HG03097 (cell line): Measurements from ENCODE around the gene ADAMTS1.

Source experiments
- ATAC-seq: cut with Tn5 transposase; IDR thresholded peaks from one replicate; pipeline ENCODE4 v1.9.1; 2021; ENCODE audit not compliant: unreplicated experiment, low FRiP score

The ADAMTS1 gene

GRCh38 chr21:26794597-26795411 is 50.4 kb downstream of the ADAMTS1 start:
- ATAC-seq = no peak

DNA sequence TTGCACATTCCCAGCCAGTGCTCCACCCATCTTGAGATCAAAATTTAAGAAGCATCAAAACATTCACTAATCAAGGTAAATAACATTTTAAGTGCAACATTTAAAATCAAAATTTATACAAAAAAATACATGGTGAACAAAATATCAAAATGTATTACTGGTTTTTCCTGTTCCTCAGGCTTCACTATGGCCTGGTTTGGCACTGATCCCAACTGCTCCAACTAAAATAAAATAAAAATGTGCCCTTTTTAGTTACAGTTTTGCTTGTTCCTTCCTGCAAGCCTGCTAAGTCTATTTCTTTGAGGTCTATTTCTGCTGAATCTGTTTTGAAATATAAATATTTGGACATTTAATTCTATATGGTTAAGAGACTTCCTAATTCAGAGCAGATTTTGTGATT is 54.9 kb downstream of the ADAMTS1 start:
- ATAC-seq = no peak

DNA sequence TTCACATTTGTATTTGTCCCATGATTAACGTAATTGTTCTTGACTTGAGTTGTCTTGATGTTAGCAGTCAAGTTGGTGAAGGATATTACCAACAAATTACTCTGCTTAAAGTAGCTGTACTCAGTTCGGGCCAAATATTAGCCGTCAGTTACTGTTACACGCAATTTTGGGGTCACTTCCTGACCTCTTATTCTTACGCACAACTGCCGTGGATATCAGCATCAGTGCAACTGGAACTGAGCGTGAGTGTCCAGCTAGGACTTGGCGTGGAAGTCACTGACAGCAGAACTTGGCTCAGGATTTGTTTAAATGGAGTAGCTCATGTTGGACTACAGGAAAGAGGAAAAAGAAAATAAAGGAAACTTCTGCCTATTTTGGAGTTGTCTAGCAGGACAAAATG is 56.4 kb downstream of the ADAMTS1 start:
- ATAC-seq = no peak
